HG03097 (cell line): Measurements from ENCODE around the gene NOTCH2.

Experiments
- ATAC-seq: cut with Tn5 transposase; IDR thresholded peaks from one replicate; pipeline ENCODE4 v1.9.1; 2021; ENCODE audit not compliant: unreplicated experiment, low FRiP score

The NOTCH2 gene

GRCh38 chr1:119883826-119884225, 185.6 kb downstream of the NOTCH2 start:
- ATAC-seq: no peak

GRCh38 chr1:119882132-119883049, 187.1 kb downstream of the NOTCH2 start:
- no peak for ATAC-seq

GRCh38 chr1:119879510-119880434, 189.7 kb downstream of the NOTCH2 start:
- no peak for ATAC-seq

GRCh38 chr1:119878171-119878570, 191.3 kb downstream of the NOTCH2 start:
- no peak for ATAC-seq

DNA sequence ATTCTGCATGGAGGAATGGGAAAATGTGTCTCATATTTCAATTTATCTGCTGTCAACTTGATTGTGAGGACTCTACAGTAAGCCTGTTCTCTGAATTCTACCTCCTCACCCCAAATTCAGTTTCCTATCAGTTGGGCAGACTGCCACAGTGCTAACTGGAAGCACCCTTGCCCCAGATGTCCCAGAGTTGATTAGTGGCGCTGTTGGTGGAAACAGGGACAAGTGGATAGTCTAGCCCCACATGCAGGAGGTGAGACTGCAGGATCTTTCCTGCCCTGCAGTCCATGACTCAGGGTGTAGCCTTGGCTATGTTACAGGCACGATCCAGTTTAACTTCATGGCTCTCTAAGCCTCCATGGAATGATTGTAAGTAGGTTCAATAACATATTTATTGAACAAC, 195.3 kb downstream of the NOTCH2 start:
- ATAC-seq: no peak

- no peak for ATAC-seq
Measured at GRCh38 chr1:119873135-119874015, 196.1 kb downstream of the NOTCH2 start.

- ATAC-seq: no peak
Measured at GRCh38 chr1:119871881-119872280, 197.6 kb downstream of the NOTCH2 start.

DNA sequence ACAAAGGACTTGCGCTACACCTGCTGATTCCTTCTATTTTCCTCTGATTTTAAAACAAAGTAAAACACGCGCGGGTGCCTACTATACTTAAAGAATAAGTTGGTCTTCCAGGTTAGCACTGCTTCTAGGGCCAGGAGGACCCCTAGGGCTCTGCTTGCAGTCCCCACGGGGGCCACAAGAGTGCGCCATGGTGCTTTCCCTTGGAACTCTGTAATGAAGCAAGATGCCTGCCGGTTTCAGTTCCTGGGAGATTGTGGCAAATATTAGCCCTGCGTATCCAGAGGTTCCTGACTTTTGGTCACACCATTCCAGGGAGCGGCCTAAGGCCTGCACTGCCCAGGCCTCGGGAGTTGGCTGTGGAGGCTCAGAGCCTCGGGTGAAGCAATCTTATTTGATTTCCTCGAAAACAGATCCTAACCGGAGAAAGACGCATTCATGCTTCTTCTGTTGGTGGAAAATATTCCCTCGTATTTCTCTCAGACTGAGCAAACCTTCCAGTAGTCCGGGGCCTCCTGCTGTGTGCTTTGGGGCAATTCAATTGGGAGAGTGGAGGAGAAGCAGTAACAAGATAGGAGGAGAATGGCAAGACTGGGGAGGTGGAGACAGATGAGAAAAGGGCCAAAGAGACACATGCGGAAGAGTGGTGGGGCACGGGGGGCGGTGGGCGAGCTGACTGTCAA, 198.4 kb downstream of the NOTCH2 start:
- ATAC-seq: no peak

- no peak for ATAC-seq
Measured at GRCh38 chr1:119869995-119870394, 199.5 kb downstream of the NOTCH2 start.

DNA sequence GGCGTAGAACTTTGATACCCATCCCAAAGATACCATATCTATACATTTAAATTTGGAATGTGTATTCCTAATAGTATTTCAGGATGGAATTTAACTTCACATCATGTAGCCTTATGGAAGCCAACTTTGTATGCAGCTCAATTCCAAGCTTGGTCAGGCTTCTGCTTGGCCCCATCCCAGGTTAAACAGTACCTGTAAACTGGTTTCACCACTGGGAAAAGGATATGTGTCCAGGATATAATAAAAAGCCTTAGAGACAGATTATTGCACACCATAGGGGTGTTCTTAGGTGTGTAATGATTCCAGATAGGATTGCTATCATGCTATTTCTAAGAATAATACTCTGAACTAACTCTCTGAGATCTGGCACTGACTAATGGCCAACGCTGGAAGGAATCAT, 201.3 kb downstream of the NOTCH2 start:
- ATAC-seq: no peak

GRCh38 chr1:119866451-119866850, 203.0 kb downstream of the NOTCH2 start:
- no peak for ATAC-seq

- no peak for ATAC-seq
Measured at GRCh38 chr1:119865627-119866026, 203.8 kb downstream of the NOTCH2 start.

GRCh38 chr1:119862276-119862675, 207.2 kb downstream of the NOTCH2 start:
- ATAC-seq: no peak
